ENCODE results near the gene COL6A3.

The COL6A3 gene

DNA sequence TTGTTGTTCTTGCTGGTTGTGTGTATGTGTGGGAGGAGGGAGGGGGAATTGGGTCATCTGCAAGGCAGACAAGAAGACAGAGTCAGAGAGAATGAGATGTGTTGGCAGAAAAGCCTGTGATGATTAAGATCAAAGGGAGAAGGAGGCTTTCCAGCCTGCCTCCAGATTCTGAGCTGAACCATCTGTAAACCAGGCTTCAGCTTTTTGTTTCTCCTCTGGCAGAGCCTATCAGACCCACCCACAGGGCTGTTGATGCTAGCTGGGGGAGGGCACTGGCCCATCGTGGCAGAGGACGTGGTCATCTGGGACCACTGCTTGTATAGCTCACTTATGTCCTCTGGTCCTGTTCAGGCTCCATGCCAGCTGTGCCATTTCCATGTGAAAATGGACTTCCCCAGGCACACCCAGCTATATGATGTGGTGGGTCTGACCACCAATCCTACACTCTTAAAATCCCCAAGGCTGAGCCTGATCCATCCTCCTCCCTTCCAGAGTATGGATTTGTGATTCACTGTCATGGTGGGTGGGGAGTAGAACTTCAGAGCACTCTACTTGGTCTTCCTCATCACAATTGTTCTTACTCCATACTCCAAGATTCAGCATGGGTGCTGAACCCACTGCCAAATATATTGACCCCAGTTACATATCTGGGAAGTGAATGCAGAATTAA, 27.8 kb upstream of the COL6A3 start:
- DNase-seq, result peak; percentile 33

DNA sequence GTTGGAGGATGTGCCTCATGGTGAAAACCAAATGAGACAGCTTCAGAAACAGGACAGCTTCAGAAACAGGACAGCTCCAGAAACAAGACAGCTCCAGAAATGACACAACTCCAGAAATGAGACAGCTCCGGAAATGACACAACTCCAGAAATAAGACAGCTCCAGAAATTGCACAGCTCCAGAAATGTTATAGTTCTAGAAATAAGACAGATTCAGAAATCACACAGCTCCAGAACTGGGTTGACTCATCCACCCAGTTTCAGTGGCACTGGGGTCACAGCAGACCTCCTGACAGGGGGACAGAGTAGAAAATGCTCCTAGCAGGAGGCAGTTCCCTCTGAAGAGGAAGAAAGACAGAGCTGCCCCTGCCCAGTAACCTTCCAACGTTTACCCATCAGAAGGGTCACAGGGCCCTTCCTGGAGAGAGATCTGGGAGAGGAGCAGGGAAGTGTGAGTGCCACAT, 26.9 kb upstream of the COL6A3 start:
- DNase-seq, result no peak

DNA sequence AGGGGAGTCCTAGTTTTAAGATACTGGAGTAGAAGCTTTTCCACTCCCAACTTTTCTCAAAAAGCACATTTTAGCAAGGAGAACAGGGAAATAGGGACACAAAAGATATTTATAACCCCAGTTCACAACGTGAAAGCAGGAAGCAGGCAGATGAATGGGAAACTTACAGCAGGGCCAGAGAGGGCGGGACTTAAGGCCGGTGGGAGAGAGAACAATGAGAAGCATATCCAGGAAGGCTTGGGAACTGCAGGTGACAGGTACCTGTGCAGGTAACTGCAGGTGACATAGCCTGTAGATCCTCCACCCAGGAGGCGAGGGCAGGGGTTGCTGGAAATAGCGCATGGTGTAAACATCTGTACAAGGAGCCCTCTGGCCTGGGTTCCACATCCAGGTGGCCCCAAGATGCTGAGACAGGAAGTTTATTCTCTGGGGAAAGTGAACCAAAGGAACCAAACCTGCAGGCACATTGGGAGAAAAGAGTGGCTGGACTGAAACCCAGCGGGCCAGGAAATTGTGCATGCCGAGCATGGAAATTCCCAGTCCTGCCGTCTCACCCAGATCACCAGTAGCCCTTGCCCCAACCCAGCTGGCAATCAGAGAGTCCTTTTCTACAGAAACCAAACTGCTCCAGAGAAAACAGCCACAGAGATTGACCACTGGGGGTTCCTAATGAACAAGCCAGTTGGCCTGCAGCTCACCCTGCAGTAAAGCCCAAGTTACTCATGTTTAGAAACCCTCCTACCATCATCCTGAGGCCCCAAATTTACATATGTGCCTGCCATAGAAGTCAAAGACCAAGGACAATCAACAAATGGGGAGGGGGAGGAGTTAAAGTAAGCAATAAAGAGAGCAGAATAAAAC, 24.3 kb upstream of the COL6A3 start:
- DNase-seq, result no peak

DNA sequence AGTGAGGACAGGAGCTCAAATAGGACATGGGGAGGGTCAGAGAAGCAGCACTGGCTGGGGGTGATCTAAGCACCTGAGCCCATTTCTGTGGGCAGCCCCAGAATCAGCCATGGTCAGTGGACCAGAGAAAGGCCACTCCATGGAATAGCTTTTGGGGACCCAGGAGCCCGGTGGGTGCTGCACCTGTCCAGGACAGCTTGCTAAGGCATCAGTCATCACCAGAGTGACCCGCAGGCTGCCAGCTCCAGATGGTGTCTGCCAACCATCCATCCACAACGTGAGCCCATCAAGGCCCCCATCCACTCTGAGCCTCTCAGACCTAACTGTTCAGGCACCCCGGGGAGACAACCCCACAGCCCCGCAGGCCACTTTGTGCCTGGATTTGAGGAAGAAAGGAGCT, 23.6 kb upstream of the COL6A3 start:
- DNase-seq, result no peak

DNA sequence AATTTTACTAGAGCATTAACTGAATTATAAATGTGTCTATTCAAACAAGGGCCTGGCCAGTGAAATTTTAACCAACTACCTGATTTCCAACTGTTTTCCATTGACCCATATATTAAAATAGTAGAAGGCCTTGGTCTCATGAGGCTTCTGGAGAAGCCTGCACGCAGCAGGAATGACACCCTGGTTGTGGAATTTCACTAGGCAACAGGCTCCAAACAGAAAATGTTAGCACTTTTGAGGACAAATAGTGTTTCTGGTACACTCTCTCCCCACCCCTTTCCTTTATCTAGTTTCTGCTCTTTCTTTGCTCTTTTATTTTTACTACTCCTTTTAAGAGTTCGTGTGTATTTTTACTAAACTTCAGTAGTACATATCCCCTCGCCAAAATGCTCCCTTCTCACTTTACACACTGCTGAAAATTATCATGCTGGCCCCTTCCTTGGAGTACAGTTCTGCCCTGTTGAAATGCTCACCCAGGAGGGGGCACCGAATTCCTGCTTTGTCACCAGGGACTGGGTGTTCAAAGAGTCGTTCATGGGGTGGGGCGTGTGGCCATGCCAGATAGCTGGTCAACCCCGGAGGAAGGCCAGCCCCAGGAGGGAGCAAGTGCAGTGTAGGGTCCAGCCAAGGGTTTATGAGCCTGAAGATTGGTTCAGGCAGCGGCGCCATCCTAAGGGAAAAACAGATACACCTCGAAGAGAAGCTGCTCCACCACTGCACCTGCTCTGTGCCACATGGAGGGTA, 22.1 kb upstream of the COL6A3 start:
- DNase-seq, result no peak

DNA sequence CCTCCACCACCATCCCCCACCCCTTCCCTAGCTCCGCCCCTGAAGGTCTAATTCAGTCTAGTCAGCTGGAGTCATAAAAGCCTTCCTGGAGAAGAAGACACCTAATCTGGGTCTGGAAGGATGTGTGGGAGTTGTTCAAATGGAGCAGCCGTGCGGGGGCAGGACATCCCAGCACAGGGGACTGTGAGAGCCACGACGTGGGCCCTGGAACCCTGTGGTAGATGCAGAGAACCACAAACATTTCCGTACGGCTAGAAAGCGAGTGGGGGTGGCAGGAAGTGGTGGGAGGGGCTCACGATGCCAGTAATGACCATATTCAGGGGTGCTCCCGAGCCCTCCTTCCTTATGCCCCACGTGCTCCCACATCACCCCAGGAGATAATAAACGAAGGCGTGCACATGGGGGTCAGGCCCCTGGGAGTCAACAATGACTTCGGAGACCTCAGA, 20.9 kb upstream of the COL6A3 start:
- peak; percentile 78 for DNase-seq

DNA sequence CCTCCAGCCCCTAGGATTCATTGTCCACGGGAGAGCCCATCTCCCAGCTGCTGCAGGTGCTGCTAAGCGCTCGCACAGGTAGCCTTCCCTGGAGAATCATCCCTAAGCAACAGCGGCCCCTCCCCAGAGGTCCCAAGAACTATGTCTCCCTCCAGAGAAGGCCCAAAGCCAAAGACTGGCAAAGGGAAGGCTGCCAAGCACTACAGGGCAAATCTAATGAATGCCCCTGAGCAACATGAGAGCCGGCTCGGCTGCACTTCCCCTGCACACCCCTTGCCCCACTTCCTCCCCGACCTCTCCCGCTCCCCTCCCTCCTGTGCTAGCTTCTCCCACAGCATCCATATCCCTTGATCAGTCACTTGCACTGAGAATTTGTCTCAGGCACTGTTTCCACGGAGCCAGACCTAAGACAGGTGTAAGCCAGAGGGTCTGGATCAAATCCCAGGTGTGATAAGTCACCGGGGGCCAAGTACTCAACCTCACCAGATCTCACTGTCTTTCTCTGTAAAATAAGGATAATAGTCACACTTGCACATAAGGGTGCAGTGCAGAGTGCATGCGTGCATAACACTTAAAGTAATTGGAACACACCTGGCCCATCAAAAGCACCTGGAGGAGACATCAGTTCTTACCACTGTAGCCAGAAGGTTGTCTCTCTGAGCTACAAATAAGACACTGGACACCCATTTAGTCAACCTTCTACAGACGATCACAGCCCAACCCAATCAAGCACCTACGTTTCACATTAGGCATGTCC, 20.1 kb upstream of the COL6A3 start:
- DNase-seq, result no peak

DNA sequence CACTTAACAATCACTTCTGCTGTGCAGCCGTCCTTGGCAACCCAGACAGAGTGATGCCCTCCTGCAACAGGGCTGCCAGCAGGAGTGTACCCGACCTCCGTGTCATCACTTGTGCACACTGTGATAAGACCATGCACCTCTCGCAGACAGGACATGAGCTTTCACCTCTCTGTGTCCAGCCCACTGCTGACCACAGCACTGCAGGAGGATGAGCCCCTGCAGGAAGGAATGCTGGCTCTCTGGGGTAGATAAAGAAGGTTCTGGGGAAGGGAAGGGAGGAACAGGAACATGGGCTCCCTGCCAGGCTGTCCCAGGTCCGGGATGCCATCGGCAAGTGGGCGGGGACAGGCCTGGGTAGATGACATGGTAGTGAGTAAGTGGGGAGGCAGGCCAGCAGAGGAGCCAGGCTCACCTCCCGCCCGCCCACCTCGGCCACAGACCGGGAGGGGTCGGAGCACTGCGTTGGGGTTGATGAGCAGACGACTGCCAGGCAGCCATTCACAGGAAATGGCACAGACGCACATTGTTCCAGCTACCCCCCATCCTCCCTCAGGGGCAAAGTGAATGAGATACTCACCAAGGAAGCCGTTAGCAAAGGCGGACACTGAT, 18.6 kb upstream of the COL6A3 start:
- peak; percentile 72 for DNase-seq

DNA sequence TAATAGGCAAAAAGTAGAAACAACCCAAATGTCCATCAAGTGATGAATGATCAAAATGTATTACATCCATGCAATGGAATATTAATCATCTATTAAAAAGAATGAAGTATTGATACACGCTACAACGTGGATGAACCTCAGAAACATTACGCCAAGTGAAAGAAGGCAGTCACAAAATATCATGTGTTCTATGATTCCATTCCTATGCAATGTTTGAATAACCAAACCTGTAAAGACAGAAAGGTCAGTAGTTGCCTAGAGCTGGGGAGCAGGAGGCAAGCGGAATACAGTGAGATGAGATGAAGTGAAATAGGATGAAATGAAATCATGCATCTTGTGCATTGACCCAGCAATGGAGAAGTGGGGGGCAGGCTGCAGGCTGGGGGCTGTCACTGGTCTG, 17.9 kb upstream of the COL6A3 start:
- no peak for DNase-seq

DNA sequence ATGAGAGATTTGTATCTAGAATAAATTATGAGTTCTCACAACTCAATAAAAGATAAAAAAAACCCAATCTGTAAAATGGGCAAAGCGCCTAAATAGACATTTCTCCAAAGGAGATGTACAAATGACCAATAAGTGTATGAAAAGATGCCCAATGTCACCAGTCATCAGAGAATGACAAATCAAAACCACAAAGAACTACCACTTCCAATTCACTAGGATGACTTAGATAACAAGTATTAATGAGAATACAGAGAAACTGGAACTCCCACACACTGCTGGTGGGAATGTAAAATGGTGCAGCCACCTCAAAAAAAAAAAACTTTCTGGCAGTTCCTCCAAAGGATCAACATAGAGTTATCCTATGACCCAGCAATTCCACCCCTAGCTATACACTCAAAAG, 17.4 kb upstream of the COL6A3 start:
- DNase-seq, result no peak

DNA sequence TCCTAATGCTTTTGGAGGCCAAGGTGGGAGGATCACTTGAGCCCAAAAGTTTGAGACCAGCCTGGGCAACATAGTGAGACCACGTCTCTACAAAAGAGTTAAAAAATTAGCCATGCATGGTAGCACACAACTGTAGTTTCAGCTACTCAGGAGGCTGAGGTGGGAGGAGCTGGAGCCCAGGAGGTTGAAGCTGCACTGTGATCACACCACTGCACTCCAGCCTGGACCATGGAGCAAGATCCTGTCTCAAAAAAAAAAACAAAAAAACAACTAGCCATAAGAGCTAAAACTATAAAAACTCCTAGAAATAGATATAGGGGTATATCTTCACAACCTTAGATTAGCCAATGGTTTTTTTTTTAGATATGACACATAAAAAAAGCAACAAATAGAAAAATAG, 16.9 kb upstream of the COL6A3 start:
- no peak for DNase-seq

DNA sequence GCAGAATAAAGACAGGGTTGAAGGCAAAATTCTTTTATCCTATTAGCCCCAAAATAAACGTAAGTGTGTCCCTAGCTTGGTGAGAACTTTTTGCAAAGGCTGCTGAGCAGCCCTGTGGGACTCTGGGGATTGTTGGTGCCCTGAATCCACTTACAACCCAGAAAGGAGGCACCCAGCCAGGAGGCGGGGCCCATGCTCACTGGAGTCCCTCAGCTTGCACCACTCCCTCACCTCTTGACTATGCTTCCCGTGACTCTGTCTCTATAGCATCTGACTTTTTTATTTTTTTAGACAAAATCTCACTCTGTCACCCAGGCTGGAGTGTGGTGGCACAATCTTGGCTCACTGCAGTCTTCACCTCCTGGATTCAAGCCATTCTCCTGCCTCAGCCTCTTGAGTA, 15.8 kb upstream of the COL6A3 start:
- DNase-seq, result no peak

DNA sequence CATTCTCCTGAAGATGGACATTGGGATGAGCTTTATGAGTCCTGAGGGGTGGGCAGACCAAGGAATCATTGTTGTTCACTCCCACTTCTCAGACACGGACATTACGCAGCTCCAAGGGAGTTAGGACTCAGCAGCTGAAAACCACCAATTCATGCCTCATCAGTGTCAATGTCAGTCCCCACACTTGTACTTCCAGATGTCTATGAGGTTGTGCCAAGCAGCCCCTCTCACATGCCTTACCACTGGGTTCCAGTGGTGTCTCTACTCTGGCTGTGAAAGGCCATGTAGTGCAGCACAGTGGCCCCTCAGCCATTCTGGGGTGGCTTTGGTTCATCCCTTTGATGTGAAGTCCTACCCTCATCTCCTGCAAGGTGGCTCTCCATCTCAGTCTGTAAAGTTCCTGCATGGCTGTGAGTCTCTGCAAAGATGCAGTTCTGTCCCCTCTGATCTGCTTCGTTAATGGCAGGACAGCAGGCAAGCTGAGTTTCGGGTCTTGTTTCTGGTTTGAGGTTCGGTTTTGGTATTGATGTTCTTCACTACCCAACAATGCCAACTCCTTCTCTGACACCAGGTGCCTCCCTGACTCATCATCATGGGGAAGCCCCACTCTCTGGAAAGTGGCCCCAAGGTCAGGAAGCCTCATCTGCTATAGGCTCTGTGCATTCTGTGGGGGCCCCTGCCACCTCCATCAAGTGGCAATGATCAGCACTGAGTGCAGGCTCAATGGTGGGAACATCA, 14.0 kb upstream of the COL6A3 start:
- peak; percentile 39 for DNase-seq

DNA sequence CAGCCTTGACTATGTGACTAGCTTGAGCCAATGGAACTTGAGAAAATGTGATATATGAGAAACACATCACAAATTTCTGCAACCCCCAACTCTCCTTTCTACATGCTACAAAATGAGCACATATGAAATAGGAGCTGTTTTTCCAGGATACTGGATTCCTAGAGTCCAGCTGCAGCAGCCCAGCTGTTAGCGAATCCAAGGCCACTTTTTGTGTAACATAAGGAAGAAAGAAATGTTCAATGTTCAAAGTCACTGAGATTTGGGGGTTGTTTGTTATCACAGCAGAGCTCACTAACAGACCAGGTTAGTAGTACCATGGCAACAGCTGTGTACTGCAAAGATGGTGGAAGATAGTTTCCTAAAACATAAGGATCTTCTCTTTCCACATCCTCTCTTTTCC, 12.6 kb upstream of the COL6A3 start:
- DNase-seq, result no peak

DNA sequence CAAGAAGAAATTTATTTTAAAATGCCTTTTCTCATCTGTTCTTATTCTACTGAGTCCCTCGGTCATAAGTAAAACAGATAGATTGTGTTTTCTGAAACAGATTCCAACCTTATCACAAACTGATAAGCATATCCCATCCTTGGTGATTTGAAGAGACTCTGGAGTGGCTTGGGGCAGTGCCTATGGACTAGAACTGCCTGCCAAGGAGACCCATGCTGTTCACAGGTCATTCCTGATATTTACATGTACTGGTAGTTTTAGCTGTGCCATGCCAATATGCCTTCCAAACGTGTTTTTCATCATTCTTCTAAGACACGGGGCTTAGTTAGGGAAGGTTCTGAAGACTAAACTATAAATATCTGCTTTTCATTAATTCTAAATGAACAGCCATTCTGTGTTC, 11.4 kb upstream of the COL6A3 start:
- DNase-seq, result no peak

DNA sequence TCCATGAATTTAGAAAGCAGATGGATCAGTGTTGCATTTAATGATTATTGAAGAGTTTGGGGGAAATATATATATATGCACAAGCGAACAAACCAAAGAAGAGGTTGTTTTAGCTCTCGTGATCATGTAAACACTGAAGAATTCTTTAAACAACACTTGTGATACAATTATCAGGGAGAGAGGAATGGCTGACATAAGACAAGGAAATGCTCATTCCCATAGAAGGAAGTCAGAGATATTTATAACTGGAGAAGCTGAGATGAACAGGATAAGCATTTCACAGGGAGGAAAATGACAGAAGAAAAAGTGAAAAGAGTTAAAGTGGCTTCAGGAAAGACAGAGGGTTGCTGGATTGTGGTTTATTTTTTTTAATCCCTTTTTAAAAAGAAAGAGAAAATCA, 10.6 kb upstream of the COL6A3 start:
- no peak for DNase-seq

DNA sequence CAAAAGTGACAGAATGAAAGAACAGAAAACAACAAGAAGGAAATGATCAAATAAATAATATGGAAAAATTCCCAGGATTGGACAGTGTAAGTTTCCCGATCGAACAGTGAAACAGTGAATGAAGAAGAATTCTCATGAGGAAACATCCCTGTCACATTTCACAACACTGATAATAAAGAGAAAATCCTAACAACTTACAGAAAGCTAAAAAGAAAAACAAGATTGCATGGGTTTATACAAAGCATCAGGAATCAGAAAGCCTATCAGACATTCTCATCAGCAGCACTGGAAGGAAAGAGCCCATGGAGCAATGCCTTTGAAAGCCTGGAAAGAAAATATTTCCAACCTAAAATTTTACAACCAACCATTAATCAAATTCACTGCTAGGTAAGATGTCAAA, 9.9 kb upstream of the COL6A3 start:
- DNase-seq, result no peak

DNA sequence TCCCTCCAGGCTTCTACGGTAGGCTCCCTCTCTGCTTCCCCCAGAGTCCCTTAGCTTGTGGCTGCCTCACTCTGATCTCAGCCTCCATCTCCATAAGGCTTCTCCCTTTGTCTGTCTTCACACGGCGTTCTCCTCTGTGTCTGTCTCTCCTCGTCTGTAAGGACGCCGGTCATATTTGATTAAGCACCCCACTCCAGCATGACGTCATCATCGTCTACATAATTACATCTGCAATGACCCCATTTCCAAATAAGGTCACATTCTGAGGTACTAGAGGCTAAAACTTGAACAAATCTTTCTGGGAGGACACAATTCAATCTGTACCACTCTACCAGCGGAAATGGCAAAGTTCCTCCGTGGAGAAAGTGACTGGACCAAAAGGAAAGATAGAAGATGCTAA, 8.3 kb upstream of the COL6A3 start:
- DNase-seq, result no peak

DNA sequence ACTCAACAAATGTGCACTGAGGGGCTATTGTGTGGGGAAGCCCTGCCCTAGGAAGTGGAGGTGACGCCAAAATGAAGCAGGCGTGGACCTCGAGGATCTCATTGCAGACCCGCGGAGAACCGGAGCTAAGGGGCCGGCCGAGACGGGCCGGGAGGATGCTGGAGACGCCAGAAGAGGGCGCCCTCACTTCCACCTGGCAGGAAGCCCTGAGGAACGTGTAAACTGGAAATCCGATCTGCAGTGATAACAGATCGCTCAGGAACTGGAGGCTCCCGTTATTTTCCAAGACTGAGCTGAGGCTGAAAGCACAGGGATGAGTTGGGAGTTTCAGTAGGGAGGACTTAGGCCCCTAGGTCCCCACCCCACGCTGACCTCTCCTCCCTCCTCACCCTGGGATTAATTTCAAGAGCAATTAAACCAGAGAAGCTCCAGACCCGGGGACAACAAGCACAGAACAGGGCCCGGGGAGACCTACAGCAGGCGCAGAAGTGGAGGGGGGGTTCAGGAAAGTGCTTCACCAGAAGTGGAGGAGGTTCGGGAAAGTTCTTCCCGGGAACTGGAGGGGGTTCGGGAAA, 7.7 kb upstream of the COL6A3 start:
- DNase-seq, result peak; percentile 81

DNA sequence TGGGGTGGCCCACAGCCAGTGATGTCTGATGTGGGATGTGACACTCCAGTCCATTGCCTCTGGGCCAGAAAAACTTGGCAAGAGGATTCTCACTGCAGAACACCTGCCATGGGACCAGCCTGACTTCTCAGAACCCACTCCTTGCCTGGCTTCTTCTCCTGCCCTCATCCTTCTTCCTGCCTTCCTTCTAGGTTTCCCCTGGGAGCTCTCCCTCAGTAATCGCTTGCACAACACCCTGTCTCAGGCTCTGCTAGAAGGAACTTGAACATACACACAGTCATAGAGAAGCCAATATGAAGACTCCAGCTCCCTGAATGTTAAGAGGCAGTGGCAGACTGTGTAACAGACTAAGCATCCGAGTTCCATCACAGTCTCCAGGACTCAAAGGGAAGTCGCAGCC, 4.3 kb upstream of the COL6A3 start:
- DNase-seq, result no peak
